OCI-LY3 (cell line): ENCODE results near the gene DYNLT1.

Source experiments
- H2AFZ ChIP-seq: fragments of 200-600, 300-600 bp; shearing (Covaris generic); 2 replicates; pipeline ENCODE4 v1.6.0; 2014; ENCODE audit warnings: antibody characterized with exemption, low read depth, low read length
- H3K27ac ChIP-seq: fragments of 200-600, 300-600 bp; sonication (generic); 2 replicates; pipeline ENCODE4 v1.5.1; 2014; ENCODE audit warnings: mild to moderate bottlenecking, low read length, moderate library complexity, mixed read lengths
- H3K27me3 ChIP-seq: fragments of 200-600, 300-600 bp; sonication (generic); 2 replicates; pipeline ENCODE4 v1.6.1; 2014; ENCODE audit warnings: low read depth, low read length, mixed read lengths
- H3K36me3 ChIP-seq: fragments of 200-600, 300-600 bp; sonication (generic); replicated peaks from 2 replicates; pipeline ENCODE3; 2014; ENCODE audit warnings: low read depth, low read length, mixed read lengths
- H3K4me1 ChIP-seq: fragments of 300-600, 200-600 bp; sonication (generic); 2 replicates; pipeline ENCODE4 v1.6.1; 2014; ENCODE audit warnings: low read length, mixed read lengths
- H3K4me2 ChIP-seq: fragments of 200-600, 300-600 bp; sonication (generic); 2 replicates; pipeline ENCODE4 v1.6.1; 2014; ENCODE audit warnings: low read length, mixed read lengths
- H3K4me3 ChIP-seq: fragments of 300-600, 200-600 bp; sonication (generic); 2 replicates; pipeline ENCODE4 v1.5.1; 2014; ENCODE audit warnings: antibody characterized with exemption, mild to moderate bottlenecking, low read length, moderate library complexity
- H3K79me2 ChIP-seq: fragments of 300-600, 200-600 bp; shearing (Covaris generic); 2 replicates; pipeline ENCODE4 v1.6.1; 2014; ENCODE audit warnings: mild to moderate bottlenecking, low read length, mixed read lengths
- H3K9ac ChIP-seq: fragments of 300-600, 200-600 bp; shearing (Covaris generic); 2 replicates; pipeline ENCODE4 v1.6.0; 2014; ENCODE audit warnings: mild to moderate bottlenecking, low read length, moderate library complexity
- H3K9me3 ChIP-seq: fragments of 200-600, 300-600 bp; shearing (Covaris generic); 2 replicates; pipeline ENCODE4 v1.6.1; 2014; ENCODE audit warnings: low read length, mixed read lengths; ENCODE audit not compliant: insufficient read depth
- H4K20me1 ChIP-seq: fragments of 200-600, 300-600 bp; sonication (generic); 2 replicates; pipeline ENCODE4 v1.6.1; 2016; ENCODE audit warnings: low read length, mixed read lengths; ENCODE audit not compliant: insufficient read depth
- CTCF ChIP-seq: fragments of 200-600, 300-600 bp; sonication (generic); IDR thresholded peaks from 2 replicates; pipeline ENCODE4 v1.5.1; 2014; ENCODE audit warnings: antibody characterized with exemption, low read length, low read depth
- EZH2phosphoT487 ChIP-seq: fragments of 200-600 bp; shearing (Covaris generic); IDR thresholded peaks from 2 replicates; pipeline ENCODE4 v1.6.1; 2018; ENCODE audit warnings: antibody characterized with exemption, mixed run types, low read depth

DYNLT1 gene

GRCh38 chr6:158686311-158686710, 41.8 kb upstream of the DYNLT1 start:
- H3K4me3 ChIP-seq, result no peak overlapping the region
- H3K79me2 ChIP-seq, result no peaks in the 10 kb centered on the region
- peaks cover 5% of the 10 kb centered on the region for H3K4me1 ChIP-seq
- H3K36me3 ChIP-seq, result no peaks in the 10 kb centered on the region
- H3K27ac ChIP-seq, result no peak overlapping the region
- H3K27me3 ChIP-seq, result no peaks in the 10 kb centered on the region
- no peak overlapping the region for H3K4me2 ChIP-seq
- no peaks in the 10 kb centered on the region for H4K20me1 ChIP-seq
- TF ChIP-seq EZH2phosphoT487, result no peak
- no peak for TF ChIP-seq CTCF
- no peaks in the 10 kb centered on the region for H3K9me3 ChIP-seq
- H3K9ac ChIP-seq, result no peak overlapping the region
- H2AFZ ChIP-seq, result no peak overlapping the region

GRCh38 chr6:158684745-158685324, 40.3 kb upstream of the DYNLT1 start:
- H3K4me1 ChIP-seq, result no peaks in the 10 kb centered on the region
- H4K20me1 ChIP-seq, result no peaks in the 10 kb centered on the region
- no peak overlapping the region for H3K27ac ChIP-seq
- no peak overlapping the region for H2AFZ ChIP-seq
- no peak overlapping the region for H3K4me3 ChIP-seq
- H3K36me3 ChIP-seq, result no peaks in the 10 kb centered on the region
- H3K9ac ChIP-seq, result no peak overlapping the region
- TF ChIP-seq CTCF, result no peak
- H3K9me3 ChIP-seq, result no peaks in the 10 kb centered on the region
- no peaks in the 10 kb centered on the region for H3K79me2 ChIP-seq
- no peaks in the 10 kb centered on the region for H3K27me3 ChIP-seq
- H3K4me2 ChIP-seq, result no peak overlapping the region

- Histone ChIP-seq H4K20me1 (no peaks in the 10 kb centered on the region), H3K4me3 (no peak overlapping the region), H3K4me2 (no peak overlapping the region), H3K27me3 (no peaks in the 10 kb centered on the region), H3K79me2 (no peaks in the 10 kb centered on the region), H3K4me1 (no peaks in the 10 kb centered on the region), H3K27ac (no peak overlapping the region), H3K36me3 (no peaks in the 10 kb centered on the region), H2AFZ (no peak overlapping the region), H3K9me3 (no peaks in the 10 kb centered on the region), H3K9ac (no peak overlapping the region)
- TF ChIP-seq CTCF (no peak), EZH2phosphoT487 (no peak)
Measured at GRCh38 chr6:158684311-158684710, 39.8 kb upstream of the DYNLT1 start.

GRCh38 chr6:158680481-158680880, 35.9 kb upstream of the DYNLT1 start:
- no peak overlapping the region for H2AFZ ChIP-seq
- no peak overlapping the region for H3K9ac ChIP-seq
- no peaks in the 10 kb centered on the region for H4K20me1 ChIP-seq
- H3K27ac ChIP-seq, result no peak overlapping the region
- no peaks in the 10 kb centered on the region for H3K79me2 ChIP-seq
- TF ChIP-seq CTCF (no peak), EZH2phosphoT487 (no peak)
- no peaks in the 10 kb centered on the region for H3K36me3 ChIP-seq
- H3K27me3 ChIP-seq, result no peaks in the 10 kb centered on the region
- no peaks in the 10 kb centered on the region for H3K4me1 ChIP-seq
- no peak overlapping the region for H3K4me2 ChIP-seq
- H3K4me3 ChIP-seq, result no peak overlapping the region
- H3K9me3 ChIP-seq, result no peaks in the 10 kb centered on the region
